Lower leg skin (tissue), 3 donors: Measurements from ENCODE around the gene DAAM1.

Source experiments
- CTCF ChIP-seq, 3 donors: fragments of 450-650 bp; IDR thresholded peaks; one replicate each; pipeline ENCODE4 v1.5.1; 2016; ENCODE audit warnings: antibody characterized with exemption in 3 of 3, mild to moderate bottlenecking in 3 of 3, moderate library complexity in 2 of 3
- POLR2A ChIP-seq, 2 donors: fragments of 450-650 bp; IDR thresholded peaks; one replicate each; pipeline ENCODE4 v1.6.1; 2016 to 2017; ENCODE audit warnings: antibody characterized with exemption in 2 of 2, mild to moderate bottlenecking in 1 of 2, moderate library complexity in 1 of 2

GRCh38 chr14:59284059-59284458, 95.6 kb downstream of the DAAM1 start:
- no peak for TF ChIP-seq CTCF (IDR thresholded peaks at IDR 0.05)
- no peak for TF ChIP-seq POLR2A (IDR thresholded peaks at IDR 0.05)
